HG03342 (cell line): ENCODE results near the gene TMEM229B.

Source experiments
- ATAC-seq: cut with Tn5 transposase; IDR thresholded peaks from one replicate; pipeline ENCODE4 v1.9.1; 2021; ENCODE audit warnings: mild to moderate bottlenecking, moderate library complexity; ENCODE audit not compliant: unreplicated experiment

The TMEM229B gene

DNA sequence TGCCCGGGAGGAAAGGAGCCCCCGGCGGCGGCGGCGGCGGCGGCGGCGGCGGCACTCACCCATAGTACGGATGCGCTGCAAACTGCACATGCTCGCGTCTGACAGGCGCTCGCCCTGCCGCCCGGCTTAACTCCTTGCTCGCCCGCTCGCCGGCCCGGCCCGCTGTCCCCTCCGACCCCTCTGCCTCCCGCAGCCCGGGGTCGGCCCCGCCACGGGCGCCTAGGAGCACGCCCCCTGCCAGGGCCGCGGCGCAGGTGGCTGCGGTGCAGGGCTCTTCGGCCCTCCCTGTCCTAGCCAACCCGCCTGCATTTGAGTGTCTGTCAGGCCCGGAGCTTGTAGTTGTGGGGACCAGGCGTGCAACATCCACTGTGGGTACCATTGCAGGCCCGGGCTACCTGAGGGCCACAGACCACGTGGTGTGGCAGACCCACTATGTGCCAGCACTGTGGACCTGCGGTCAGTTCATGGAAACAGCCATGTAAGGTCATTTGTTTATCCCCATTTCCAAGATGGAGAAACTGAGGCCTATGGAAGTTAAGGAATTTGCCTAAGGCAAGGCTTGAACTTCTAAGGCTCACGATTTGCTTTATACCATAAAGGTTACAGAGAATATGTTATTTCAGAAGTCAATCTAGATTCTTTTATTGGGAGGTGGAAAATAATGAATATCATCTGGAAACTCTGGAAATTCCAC, 27.0 kb upstream of the TMEM229B start:
- no peak for ATAC-seq

DNA sequence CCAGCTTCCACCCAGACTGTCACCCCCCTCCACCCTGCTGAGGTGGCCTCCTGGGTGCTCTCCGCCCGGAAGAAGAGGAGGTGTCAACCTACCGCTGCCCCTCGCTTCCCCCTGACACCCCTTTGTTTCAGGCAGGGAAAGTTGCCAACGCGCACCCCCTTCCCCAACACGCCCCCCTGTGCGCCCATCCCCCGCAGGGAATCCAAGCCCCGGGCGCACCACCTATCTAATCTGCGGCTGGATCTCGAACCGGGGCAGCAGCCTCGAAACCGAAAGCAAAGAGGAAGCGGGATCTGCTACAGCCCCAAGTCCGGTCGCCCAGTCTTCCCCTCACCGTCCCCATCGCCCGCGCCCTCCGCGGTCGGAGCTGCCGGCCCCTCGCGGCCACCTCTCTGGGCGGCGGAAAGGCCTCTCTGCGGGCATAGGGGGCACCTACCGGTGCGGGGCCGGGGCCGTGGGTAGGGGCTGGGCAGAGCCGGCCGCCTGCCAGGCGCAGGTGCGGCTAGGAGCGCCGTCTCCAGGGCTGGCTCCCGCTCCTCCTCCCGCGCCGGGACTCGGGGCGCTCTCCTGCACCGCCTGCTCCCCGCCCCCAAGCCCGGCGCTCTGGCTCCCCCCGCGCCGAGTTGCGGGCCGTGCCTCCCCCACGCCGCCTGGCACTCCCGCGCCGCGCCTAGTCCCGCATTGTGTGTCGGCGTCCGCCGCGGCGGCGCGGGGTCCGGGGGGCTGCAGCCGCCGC, 26.3 kb upstream of the TMEM229B start:
- ATAC-seq = no peak

DNA sequence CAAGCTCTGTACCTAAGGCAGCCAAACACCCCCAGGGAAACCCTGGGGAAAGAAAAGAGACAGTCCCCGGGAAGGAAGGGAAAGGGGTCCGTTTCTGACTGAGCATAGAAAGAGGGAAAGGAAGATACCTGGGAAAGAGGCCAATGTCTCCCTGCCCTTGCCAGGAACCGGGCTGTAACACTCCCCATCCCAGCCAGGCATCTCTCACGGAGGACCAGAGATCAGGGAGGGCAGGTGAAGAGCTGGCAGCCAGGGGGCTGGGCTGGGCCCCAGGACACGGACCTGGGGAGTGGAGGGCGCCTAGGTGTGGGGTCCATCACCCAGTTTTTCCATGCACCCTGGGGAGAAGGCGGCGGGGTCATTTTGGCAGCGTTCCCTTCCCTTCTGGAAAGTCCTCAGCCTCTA, 25.7 kb upstream of the TMEM229B start:
- ATAC-seq = no peak

DNA sequence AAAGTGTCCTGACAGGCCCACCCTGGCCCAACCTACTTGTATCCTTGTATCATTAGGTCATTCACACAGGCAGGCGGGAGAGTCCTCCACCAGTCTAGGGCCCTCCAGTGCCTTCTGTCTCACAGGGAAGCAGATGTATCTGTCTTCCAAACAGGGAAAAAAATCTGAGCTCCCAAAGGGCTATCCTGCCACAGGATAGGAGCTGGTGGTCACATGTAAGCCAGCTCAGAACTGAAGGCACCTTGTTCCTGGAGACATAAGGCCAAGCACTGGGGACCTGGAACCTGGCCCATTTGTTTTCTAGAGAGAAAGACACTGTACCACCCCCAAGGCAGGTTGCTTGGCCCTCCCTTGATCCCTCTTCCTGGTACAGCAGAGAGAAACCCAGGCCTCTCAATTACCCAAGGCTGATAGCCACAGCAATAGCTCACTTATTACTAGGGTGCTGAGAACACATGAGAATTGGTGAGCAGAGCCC, 25.1 kb upstream of the TMEM229B start:
- no peak for ATAC-seq

DNA sequence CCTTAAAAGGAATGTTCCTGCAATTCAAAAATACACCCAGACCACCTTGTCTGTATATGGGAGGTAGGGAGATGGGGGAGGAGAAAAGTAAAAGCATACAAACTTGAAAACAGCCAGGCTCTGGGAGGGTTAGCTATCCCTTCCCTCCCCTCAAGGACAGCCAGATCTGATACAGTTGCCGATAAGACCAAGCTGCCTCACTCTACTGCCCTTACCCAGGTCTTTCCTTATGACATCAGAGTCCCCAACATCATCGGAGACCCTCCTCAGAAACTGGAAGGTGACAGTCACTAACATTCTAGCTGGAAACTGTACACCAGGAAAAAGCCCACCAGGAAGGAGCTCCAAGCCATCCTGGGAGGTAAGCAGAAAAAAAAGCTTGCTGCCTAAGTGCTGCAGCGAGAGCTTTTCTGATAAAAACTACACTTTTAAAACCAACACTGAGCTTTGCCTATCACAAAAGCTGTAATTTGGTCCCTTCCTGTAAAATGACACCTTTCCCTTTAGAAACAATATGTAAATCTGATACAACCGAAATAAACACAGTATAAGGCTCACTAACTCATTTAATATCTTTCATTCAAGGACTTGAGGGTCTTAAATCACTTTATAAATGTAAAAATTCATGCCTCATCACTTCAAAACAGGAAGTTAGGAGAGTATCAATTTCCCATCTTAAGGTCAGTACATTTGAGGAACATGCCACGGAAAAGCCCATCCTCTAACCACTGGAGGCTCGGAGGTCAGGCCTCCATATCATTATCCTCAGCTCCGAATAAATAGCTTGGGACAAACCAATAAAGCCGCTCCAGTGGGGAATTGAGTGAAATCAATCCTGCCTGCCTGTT, 24.2 kb upstream of the TMEM229B start:
- no peak for ATAC-seq

DNA sequence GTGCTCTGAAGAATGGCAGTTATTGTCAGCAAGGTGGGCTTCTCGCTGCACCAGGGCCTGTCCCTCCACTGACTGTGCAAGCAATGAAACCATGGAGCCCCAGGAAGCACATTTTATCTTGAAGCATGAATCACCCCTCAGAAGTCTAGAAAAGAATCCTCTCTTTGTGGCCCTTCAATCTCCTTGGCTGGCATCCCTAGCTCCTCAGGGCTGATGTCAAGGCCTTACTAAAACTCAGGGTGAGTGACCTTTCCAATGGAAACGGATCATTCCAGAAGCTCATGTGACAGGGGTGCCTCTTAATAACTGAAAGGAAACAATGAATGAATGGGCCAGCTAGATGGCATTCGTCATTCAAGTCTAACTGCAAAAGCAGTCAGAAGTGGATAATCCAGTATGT, 22.3 kb upstream of the TMEM229B start:
- no peak for ATAC-seq

DNA sequence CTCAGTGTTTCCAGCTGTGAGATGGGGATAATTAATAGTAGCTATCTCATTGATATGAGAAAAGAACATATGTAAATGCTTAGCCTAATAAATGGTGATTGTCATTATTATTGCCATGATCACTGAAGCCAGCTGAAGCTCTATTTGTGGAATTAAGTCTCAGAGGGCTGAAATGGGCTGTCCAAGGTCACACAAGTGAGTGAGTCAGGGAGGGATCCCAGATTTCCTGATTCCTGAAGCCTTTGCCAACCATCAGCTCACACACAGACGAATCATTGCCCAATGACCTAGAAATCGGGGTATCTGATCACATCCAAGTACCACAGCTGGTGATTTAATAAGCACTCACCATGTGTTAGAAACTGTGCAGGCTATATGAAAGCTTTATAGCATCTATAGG, 21.6 kb upstream of the TMEM229B start:
- no peak for ATAC-seq

DNA sequence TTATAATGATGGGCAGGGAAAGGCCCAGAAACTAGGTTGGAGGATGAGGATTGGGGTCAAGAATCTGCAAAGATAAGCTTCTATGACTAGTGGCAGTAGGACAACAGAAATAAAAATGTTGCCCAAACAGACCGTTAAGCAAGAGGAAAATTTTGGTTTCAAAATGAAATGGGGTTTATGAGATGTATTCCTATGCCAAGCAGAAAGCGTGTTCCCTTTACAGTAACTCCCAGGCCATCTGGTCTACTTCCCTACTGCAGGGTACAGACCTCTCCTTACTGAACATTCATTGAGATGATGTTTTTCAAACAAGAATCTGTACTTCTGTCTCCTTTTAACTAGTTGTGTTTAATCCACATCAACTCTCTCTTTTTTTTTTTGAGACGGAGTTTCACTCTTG, 20.4 kb upstream of the TMEM229B start:
- no peak for ATAC-seq

DNA sequence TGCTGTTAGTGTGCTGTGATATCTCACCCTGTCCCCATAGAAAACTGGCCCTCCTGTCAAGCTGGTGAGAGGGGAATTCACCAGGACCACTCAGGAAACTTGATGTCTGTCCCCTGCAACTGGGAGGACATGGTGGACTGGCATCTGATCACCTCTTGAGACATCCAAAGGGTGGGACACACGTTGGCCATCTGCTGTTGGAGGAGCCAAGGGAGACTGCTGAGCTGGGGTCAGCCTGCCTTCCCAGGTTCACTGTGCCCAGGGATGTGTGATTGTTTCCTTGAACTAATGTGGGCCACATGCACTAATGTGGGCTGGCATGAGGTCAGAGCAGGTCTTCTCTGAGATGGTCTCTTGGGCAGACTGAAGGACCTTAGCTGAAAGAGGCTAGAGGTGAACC, 16.7 kb upstream of the TMEM229B start:
- ATAC-seq = no peak

DNA sequence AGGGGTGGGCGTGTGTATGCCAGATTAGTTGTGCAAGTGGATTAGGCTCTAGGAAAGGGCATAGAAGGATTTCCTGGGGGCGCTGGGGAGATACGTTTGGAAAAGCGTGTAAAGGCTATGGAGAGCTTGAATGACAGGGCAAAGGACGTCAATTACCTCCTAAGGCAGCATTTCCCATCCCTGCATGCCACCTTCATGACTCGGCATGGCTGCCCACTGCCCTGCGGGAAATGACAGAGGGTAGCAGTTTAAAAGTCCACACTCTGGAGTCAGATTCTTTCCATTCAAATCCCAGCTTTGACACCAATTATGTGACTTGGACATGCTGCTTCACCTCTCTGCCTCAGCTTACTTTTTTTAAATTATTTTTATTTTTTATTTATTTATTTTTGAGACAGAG, 14.8 kb upstream of the TMEM229B start:
- no peak for ATAC-seq

DNA sequence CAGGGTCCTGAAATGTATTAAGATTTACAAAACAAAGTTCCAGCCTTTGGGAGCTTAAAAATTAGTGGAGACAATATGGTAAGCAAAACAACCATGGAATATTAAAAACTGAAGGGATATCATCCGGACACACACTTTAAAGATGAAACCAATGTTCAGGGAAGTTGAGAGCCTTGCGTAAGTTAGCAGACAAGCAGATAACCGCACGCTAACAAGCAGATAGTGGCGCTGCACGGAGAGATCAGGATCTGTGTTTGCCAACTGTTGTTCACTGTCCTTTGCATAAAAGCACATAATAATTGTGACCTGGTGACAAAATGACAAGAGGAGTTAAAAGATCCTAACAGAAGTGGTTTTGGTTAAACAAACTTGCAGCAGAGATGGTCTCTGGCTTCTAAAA, 14.3 kb upstream of the TMEM229B start:
- ATAC-seq = no peak

DNA sequence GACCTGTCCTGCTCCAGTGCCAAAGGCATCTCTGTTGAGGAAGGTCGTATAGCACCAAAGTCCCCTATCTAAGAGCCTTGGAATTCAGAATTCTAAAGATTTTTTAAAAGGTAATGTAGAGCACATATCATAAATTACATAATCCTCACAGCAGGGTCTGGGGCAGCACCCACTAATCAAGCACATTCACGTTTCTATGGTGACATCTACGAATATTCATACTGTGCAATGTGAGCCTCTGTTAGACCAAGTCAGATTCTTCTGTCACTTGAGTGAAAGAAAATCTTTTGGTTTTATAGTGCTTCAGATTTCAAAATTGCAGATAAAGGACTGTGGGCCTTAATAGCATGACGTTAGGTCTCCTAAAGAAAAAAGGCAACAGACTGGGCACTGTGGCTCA, 13.1 kb upstream of the TMEM229B start:
- ATAC-seq = no peak

DNA sequence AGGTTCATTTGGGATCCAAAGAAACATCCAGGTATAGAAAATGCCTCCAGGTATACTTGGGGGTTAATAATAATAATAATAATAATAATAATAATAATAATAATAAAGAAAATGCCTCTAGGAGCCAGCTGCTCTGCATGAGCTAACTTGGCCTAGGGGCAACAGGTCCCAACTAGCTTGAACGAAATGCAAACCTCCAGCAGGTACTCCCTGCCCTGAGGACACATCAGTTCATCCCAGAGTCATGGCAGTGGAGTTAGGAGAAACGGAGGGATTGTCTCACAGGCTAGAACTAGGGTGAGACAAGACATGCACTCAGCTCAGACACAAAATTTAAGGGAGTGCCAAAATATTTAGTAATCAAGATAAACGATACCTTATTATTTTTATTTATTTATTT, 12.5 kb upstream of the TMEM229B start:
- ATAC-seq = no peak

DNA sequence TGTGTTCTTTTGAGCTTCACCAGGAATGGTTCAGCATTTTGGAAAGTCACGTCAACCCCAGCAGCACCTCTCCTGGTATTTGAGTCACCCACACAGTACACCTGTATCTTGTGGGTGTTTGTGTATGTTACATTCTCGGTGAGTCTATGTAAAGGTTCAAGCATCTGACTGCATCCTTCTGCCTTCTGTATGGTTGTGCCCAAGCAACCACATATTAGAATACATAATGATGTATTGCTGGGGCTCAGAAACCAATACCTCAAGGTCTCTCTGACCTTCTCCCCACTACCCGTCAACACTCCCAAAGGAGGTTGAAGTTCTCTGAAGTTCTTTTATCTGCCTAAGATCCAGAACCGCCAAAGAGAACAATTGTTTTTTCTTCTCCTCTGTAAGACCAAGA, 9.2 kb upstream of the TMEM229B start:
- no peak for ATAC-seq

DNA sequence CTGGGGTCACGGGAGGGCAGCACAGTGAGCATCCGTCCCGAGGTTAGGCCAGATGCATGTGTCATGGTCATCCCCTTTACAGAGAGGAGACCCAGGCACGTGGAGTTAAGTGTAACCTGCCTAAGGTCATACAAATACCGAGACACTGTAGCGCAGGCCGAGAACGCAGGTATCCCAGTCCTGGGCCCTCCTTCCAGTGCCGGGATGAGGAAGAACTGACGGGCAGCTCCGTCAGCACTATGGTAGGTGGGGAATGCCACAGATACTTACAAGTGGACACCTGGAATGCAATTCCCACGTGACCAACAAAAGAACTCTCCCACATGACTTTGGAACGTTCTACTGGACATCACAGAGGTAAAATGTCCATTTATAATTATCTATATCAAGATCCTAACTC, 8.7 kb upstream of the TMEM229B start:
- no peak for ATAC-seq

DNA sequence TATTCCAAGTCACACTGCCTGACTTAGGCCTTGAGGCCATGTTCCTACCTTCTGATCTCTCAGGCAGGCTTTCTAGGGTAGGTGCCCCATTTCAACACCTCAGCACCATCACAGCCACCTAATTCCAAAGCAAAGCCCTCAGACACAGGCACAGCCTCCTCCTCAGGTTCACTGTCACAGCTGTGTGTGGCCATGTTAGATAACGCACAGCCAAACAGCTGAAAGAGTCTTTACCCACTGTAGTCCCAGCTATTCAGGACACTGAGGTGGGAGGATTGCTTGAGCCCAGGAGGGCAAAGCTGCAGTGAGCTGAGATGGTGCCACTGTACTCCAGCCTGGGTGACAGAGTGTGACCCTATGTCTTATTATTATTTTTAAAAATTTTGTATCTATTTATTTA, 7.3 kb upstream of the TMEM229B start:
- ATAC-seq = no peak

DNA sequence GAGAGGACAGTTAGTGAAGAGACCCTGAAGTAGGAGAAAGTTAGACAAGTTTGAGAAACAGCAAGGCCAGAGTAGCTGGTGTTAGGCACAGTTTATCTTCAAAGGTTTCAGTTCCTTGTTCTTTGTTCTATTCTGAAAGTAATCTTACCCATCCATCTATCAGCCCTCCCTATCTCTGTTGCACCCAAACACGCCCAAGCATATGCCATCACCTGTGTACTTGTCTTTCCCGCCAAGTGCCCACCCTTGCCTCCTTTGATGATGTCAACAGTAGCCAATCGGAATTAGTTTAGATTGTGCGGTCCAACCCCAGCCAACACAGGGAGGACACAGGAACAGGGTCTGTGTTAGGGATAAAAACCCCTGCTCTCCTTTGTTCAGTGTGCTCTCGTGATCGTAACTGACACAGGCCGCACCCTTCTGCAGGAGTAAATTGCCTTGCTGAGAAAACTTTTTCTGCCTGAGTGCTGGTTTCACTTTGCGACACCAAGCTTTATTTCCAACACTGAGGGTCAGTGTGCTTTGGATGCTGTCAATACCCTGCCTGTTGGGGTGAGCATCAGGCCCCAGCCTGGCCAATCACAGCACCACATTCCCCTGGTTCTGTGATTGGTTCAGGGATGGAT, 4.7 kb upstream of the TMEM229B start:
- no peak for ATAC-seq

DNA sequence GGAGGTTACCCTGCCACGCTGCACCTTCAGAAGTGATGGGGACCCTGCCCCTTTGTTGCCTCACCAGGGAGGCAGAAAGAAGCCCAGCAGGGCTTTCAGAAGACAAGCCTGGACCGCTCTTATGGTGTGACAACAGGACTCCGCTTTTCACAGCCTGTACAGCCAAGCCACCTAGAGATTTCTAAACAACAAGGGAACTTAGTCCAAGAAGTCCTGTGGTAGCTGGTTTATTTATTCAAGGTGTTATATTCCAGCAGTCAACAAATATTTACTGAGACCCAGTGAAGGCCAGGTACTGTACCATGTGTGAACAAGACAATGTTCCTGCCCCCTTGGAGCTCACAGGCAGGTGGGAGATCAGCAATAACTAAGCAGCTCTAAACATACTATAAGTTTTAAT, 4.0 kb upstream of the TMEM229B start:
- ATAC-seq = no peak

DNA sequence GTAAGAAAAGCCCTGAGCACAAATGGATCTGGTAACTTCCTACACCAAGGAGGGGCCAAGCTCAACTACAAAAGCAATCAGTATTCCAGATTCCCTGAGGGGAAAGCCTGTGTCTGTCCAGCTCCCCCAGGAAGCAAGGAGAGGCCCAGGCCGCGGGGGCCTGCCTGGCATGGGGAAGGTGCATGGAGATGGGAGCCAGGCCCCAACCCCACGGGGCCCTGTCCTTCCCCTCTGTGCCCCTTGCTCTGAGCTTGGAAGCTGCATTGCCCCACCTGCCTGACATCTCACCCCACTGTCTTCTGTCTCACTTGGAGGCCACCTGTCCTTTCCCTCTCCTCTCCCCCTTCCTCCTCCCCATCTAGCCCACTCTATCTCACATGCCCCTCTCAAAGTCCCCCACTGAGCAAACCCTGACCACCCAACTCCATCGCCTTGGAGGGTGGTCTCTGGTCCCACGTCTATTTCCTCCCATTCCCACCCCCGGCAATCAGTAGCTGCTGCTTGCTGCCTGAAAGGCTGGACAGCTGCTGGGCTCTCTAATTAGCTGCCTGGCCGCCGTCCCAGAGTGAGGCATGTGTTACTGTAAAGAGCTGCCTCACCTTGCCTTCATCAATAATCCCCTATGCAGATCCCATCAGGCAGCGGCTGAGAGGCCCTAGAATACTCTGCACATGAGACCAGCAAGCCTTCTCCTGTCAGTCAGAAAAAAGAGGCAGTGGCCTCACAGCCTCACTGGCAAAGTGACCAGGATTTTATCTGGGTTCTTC, 3.4 kb upstream of the TMEM229B start:
- no peak for ATAC-seq

DNA sequence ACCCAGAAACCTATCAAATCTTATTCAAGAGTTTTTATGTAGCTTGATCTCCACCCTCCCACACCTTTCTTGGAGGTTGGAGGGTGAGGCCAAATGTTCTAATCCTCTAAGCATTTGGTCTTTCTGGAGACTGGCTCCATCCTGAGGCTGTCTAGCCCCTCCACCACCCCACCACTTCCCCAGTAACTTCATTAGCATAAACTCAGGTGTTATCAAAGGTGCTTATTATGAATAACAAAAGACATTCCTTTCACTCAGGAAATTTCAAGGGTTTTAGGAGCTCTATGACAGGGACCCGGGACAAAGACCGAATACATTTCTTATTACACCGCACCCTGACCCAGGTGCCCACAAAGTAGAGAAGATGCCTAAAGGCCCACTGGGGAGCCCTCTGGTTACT, 2.8 kb upstream of the TMEM229B start:
- no peak for ATAC-seq

DNA sequence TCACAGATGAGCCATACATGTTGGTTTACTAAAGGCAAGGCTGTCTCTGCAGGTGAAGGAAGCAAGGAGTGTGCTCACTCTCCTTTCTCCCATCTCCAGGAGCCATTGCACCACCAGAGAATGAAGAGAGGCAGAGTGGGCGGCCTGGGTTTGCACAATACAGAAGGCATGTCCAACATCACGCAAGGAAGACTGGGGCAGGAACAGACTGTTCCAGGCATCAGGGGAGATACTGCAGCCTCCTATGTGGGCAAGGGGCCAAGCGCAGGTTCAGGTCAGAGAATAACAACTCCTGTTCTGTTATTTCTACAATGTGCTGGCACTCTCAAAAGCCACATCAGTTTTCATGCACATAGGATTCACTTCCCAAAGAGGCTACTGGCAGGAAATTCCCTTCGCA, 1.7 kb upstream of the TMEM229B start:
- ATAC-seq = no peak
